SK-N-SH (cell line): ENCODE data around the gene LY6G5C.

Source experiments
- EP300 ChIP-seq, 2 experiments: IDR thresholded peaks; 2 replicates each; pipeline versions ENCODE4 v1.4.0 to v1.6.1; 2012; ENCODE audit warnings: borderline replicate concordance in 1 of 2, low read depth in 1 of 2, low read length in 1 of 2
- EZH2phosphoT487 ChIP-seq: fragments of 200-600 bp; sonication (generic); IDR thresholded peaks from 2 replicates; pipeline ENCODE4 v1.6.1; 2017; ENCODE audit warnings: low read depth, mixed run types, mild to moderate bottlenecking, antibody characterized with exemption, moderate library complexity, borderline replicate concordance
- FOXJ3 ChIP-seq: sonication (generic); formaldehyde crosslinking; IDR thresholded peaks from 2 replicates; pipeline ENCODE4 v1.5.1; 2020; ENCODE audit warnings: mild to moderate bottlenecking, missing genetic modification reagents
- JUND ChIP-seq: IDR thresholded peaks from 2 replicates; pipeline ENCODE4 v1.4.0; 2012
- NFIC ChIP-seq: IDR thresholded peaks from 2 replicates; pipeline ENCODE4 v1.4.0; 2012; ENCODE audit warnings: borderline replicate concordance
- POLR2AphosphoS5 ChIP-seq: IDR thresholded peaks from 2 replicates; pipeline ENCODE4 v1.6.1; 2012; ENCODE audit warnings: low read depth, low read length
- REST ChIP-seq: IDR thresholded peaks from 2 replicates; pipeline ENCODE4 v1.6.1; 2012; ENCODE audit warnings: mild to moderate bottlenecking, low read depth, low read length, moderate library complexity
- RFX5 ChIP-seq: IDR thresholded peaks from 2 replicates; pipeline ENCODE4 v1.6.1; 2012; ENCODE audit warnings: mild to moderate bottlenecking, improper control_type of control experiment, low read length
- TF ChIP-seq, protein P1 (sequence below): fragments of 200-600 bp; sonication (generic); IDR thresholded peaks from 2 replicates; pipeline ENCODE4 v1.6.1; 2017; ENCODE audit warnings: antibody characterized with exemption, mild to moderate bottlenecking, moderate library complexity

DNA sequence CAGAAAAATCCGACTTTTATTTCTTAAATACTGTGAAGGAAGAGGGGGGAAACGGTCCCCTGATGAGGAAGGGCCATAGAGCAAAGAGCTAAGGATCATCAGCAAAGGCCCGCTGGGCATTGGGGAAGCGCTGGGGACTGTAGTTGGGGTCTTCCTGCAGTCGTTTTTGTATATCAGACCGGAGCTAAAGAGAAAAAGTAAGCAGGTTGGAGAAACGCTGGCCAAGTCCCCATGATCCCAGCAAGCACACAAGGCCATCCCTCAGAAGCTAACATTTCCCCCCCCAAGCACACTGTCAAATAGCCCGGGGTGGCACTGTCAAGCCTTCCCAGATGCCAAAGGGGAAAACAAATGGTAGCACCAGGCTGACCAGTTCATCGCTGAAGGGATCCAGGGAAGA lies 41.8 kb downstream of the LY6G5C start:
- TF ChIP-seq, protein P1, sequence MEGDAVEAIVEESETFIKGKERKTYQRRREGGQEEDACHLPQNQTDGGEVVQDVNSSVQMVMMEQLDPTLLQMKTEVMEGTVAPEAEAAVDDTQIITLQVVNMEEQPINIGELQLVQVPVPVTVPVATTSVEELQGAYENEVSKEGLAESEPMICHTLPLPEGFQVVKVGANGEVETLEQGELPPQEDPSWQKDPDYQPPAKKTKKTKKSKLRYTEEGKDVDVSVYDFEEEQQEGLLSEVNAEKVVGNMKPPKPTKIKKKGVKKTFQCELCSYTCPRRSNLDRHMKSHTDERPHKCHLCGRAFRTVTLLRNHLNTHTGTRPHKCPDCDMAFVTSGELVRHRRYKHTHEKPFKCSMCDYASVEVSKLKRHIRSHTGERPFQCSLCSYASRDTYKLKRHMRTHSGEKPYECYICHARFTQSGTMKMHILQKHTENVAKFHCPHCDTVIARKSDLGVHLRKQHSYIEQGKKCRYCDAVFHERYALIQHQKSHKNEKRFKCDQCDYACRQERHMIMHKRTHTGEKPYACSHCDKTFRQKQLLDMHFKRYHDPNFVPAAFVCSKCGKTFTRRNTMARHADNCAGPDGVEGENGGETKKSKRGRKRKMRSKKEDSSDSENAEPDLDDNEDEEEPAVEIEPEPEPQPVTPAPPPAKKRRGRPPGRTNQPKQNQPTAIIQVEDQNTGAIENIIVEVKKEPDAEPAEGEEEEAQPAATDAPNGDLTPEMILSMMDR, result no peak
- TF ChIP-seq POLR2AphosphoS5 (no peak), EP300 (IDR thresholded peaks at IDR 0.05; ENCODE audit: borderline replicate concordance in 1 of 2, low read depth in 1 of 2, low read length in 1 of 2) (no peak), RFX5 (no peak), REST (no peak), FOXJ3 (CRISPR knock-in tag) (no peak), JUND (0 out of 2 replicates have a peak, but pooled peaks have one; percentile 9), NFIC (no peak), EZH2phosphoT487 (no peak)
